ENCODE results near the gene MICALL1.
"Not testable (repeated sequence)": the region's sequence is repeated elsewhere in the genome, so short reads cannot be mapped to it uniquely, and the experiment has no call there.

MICALL1 gene

DNA sequence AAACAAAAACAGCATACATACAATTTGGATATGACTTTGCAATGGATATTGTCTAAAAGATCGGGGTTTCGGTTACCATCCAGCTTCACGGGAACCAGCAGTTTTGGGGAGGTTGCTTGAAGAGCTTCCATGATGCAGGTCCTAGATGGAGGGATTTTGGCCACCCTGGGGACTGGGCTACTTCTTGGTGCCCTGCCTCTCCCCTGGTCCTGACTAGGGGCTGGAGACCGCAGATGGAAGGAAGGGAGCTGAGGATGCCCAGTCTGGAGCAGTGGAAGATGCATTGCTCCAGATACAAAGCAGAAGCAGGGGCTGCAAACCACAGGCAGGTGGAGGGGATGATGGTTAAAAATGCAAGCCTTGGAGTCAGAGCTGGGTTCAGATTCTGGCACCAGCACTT lies 64.8 kb downstream of the MICALL1 start:
- Mint-ChIP-seq H3K4me3 (no peak overlapping the region), H3K4me1 (ENCODE audit: low read depth) (peaks cover 7% of the 10 kb centered on the region), H3K36me3 (ENCODE audit: low read depth) (peaks cover 64% of the 10 kb centered on the region), H3K27ac (no peak overlapping the region), H3K9me3 (no peaks in the 10 kb centered on the region), H3K27me3 (no peaks in the 10 kb centered on the region)
- intact Hi-C loops (cut with micrococcal nuclease): no loop called here

DNA sequence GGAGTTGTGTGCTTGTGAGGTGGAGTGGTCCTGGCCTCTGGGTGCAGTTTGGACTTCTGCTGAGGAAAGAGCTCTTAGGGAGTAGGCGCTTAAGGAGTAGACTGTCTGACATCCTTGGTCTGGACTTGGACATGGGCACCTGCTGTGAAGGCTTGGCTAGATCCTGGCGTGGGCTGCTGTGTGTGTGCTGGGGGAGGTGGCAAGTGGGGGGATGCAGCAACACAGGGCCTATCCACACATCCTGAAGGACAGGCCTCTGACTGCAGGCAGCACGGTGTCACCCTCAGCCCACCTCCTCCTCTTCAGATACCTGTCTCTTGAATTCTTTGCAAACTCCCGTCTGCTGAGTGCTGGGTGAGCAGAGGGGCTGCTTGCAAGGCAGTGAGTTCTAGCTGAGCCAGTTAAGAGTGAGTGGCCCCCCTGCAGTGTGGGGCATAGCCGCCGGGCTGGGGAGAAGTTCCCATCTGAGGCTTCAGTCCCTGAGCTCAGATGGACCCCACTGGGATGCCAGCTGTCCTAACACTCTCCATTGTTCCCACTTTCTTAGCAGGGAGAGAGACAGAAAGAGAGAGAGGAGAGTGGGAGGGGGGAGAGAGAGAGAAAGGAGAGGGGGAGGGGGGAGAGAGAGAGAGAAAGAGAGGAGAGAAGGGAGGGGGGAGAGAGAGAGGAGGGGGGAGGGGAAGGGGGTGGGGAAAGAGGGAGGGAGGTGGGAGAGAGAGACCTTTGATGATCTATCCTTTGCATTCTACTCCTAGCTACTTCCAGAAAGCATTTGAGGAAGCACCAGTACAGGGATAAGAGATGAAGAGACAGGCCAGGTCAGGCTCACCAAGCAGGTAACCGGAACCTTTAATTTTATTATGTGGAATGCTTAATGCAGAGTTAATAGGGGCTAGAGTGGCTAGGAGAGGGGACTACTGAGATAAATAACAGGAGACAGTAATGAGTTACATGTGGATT lies 65.7 kb downstream of the MICALL1 start:
- Mint-ChIP-seq H3K4me3 (no peak overlapping the region), H3K27me3 (no peaks in the 10 kb centered on the region), H3K9me3 (no peaks in the 10 kb centered on the region), H3K36me3 (ENCODE audit: low read depth) (peaks cover 55% of the 10 kb centered on the region), H3K4me1 (ENCODE audit: low read depth) (peaks cover 7% of the 10 kb centered on the region), H3K27ac (no peak overlapping the region)
- intact Hi-C loops (cut with micrococcal nuclease): no loop called here

DNA sequence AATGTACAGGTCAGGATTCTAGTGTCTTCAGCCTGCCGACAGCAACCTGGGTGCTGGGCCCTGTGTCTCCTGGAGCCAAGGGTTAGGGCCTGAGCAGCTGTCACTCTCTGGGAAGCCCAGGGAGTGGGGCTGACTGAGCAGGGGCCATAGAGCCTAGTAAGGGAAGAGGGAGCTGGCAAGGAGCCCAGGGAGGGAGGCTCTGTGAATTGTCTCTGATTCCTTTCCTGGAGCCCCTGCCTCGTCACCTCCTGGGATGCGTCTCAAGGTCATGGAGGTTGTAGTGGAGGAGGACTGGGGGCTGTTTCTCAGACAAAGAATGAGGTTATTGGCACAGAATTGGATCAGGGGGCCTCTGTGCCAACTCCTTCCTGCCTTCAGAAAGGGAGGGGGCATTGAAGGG lies 66.4 kb downstream of the MICALL1 start:
- Mint-ChIP-seq H3K9me3 (no peaks in the 10 kb centered on the region), H3K27me3 (no peaks in the 10 kb centered on the region), H3K36me3 (ENCODE audit: low read depth) (peaks cover 53% of the 10 kb centered on the region), H3K4me3 (no peak overlapping the region), H3K27ac (no peak overlapping the region), H3K4me1 (ENCODE audit: low read depth) (peaks cover 7% of the 10 kb centered on the region)
- intact Hi-C loops (cut with micrococcal nuclease): no loop called here

DNA sequence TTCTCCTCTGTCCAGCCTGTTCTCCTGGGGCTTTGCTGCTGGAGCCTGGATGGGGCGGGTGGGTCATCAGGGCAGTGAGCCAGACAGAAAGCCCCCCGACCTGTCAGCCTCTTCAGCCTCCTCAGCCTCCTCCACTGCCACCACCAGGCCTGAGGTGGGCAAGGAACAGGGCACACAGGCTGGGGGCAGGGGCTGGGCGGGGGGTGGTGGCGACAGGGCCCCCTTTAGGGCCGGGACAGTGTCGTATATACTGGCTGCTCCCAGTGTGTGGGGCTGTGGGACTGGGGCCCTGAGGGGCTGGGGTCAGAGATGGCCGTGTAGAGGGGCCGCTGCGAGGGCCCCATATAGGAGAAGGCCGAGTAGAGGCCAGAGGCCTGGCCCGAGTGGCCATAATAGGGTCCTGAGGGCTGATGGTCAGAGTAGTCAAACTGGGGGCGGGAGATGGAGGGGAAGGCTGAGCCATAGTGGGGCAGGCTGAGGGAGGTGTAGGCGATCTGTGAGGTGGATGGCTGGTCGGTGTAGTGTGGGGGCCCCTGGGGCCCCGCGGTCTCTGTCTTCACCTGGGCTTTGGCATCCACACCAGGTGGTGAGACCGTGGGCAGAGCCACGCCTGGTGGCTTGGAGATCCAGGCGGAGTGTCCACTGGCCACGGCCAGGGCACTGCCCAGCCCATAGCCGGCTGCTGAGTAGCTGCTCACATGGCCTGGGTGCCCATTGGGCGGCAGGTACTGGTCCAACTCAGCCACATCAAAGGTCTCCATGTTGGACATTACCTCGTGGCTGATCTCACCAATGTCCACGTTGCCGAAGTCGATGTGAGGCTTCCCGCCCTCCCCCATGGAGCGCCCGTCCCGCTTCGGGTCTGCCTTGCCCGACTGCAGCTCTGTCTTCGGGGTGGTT lies 67.4 kb downstream of the MICALL1 start:
- H3K27me3 Mint-ChIP-seq: no peaks in the 10 kb centered on the region
- no peaks in the 10 kb centered on the region for H3K4me1 Mint-ChIP-seq (ENCODE audit: low read depth)
- H3K9me3 Mint-ChIP-seq: no peaks in the 10 kb centered on the region
- no peak overlapping the region for H3K4me3 Mint-ChIP-seq
- H3K36me3 Mint-ChIP-seq (ENCODE audit: low read depth): peaks cover 48% of the 10 kb centered on the region
- no peak overlapping the region for H3K27ac Mint-ChIP-seq
- intact Hi-C loops (cut with micrococcal nuclease): no loop called here

DNA sequence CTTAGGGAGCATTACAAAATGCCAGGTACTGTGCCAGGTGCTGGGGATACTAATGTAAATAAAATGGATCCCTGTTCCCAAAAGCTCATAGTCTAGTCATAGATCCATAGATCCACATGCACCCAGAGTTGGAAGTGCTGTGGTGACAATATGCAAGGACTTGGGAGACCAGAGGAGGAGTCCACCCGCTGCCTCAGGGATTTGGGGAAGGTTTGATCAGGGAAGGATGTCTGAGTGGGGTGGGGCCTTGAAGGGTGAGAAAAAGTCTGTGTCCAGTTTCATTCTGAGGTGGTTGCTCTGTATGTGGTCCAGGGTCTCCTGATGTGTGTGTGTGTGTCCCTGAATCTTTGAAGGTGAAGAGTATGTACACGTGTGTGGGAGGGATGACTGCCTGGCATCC lies 69.1 kb downstream of the MICALL1 start:
- Mint-ChIP-seq H3K27ac (no peak overlapping the region), H3K36me3 (ENCODE audit: low read depth) (peaks cover 34% of the 10 kb centered on the region), H3K4me3 (no peak overlapping the region), H3K27me3 (no peaks in the 10 kb centered on the region), H3K4me1 (ENCODE audit: low read depth) (no peaks in the 10 kb centered on the region), H3K9me3 (no peaks in the 10 kb centered on the region)
- intact Hi-C loops (cut with micrococcal nuclease): no loop called here

DNA sequence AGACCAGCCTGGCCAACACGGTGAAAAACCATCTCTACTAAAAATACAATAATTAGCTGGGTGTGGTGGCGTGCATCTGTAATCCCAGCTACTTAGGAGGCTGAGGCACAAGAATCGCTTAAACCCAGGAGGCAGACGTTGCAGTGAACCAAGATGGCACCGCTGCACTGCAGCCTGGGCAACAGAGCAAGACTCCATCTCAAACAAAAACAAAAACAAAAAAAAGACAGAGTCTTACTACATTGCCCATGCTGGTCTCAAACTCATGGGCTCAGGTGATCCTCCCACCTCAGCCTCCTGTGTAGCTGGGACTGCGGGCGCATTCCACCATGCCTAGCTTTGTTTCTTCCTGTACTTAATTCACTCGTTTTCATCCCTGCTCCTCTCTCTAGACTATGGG lies 69.9 kb downstream of the MICALL1 start:
- H3K4me3 Mint-ChIP-seq; intact Hi-C loops (cut with micrococcal nuclease); H3K4me1 Mint-ChIP-seq (ENCODE audit: low read depth); H3K9me3 Mint-ChIP-seq; H3K27me3 Mint-ChIP-seq; H3K27ac Mint-ChIP-seq: not testable (repeated sequence)
- H3K36me3 Mint-ChIP-seq (ENCODE audit: low read depth): peaks cover 40% of the 10 kb centered on the region

DNA sequence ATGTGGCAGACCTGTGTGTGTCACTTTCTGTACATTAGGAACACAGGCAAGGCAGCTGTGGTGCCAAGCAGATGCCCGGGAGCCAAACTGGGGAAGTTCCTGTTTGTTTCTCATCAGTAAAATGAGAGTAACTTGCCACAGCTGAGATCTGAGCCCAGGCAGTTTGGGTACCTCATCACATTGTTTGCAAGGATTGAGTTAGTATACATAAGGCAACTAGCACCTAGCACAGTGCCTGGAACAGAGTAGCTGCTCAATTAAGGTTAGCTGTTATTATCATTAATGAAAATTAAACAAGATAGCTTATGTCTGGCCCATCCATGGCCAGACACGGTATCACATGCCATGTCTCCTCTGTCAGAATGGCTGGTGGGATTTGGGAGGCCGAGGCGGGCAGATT lies 70.5 kb downstream of the MICALL1 start:
- H3K36me3 Mint-ChIP-seq (ENCODE audit: low read depth): peaks cover 39% of the 10 kb centered on the region
- no peaks in the 10 kb centered on the region for H3K9me3 Mint-ChIP-seq
- no peak overlapping the region for H3K27ac Mint-ChIP-seq
- H3K4me1 Mint-ChIP-seq (ENCODE audit: low read depth): no peaks in the 10 kb centered on the region
- H3K27me3 Mint-ChIP-seq: no peaks in the 10 kb centered on the region
- no peak overlapping the region for H3K4me3 Mint-ChIP-seq
- intact Hi-C loops (cut with micrococcal nuclease): no loop called here

DNA sequence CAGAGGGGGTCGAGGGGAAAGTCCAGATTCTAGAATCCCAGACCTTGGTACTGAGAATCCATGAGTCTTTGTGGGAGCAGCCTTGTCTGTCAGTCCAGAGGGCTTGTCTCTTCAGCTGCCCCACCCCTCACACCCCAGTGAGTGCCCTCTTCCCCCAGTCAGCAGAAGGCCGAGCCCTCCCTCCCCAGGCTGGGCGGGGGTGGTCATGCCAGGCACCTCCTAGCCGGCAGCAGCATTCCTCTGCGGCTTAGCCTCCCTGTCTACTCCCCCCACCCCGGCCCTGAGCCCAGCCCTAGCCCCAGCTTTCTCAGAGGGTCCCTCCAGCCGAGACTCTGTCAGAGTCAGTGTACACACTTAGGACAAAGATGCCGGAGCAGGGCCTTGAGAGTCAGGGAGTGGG lies 73.7 kb downstream of the MICALL1 start:
- Mint-ChIP-seq H3K27ac (no peak overlapping the region), H3K27me3 (no peaks in the 10 kb centered on the region), H3K36me3 (ENCODE audit: low read depth) (peaks cover 17% of the 10 kb centered on the region), H3K4me3 (no peak overlapping the region), H3K4me1 (ENCODE audit: low read depth) (peaks cover 9% of the 10 kb centered on the region), H3K9me3 (no peaks in the 10 kb centered on the region)
- intact Hi-C loops (cut with micrococcal nuclease): no loop called here

DNA sequence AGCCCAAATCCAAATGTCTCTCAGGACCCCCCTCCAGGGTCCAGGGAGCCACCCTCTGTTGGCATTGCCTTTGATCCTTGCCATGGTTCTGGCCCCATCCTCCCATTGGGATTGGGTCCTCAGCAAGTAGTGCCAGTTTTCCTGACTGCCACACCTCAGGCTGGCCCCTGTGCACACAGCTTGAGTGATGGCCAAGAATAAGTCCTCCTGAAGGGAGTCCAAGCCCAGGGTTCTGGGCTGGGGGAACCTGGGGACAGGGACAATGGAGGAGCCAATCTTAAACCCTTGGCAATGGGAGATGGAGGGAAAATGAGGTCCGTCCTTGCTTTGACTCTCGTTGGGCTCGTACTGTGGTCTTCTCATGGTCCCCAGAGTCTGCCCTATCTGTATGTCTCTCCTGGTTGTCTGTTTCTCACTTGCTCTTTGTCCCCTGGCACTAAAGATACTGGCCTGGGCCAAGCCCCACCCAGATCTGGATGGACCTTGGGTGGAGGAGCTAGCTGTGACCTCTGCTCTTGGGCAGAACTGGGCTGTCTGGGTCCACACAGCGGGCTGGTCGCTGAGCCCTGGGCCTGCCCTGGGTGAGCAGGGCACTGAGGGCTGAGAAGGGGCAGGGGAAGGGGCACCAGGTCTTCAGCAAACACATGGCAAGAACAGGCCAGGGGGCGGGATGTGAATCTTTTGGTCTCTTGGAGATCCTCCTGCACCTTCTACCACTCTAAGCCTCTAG lies 75.3 kb downstream of the MICALL1 start:
- Mint-ChIP-seq H3K9me3 (no peaks in the 10 kb centered on the region), H3K27me3 (no peaks in the 10 kb centered on the region), H3K36me3 (ENCODE audit: low read depth) (peaks cover 17% of the 10 kb centered on the region), H3K27ac (no peak overlapping the region), H3K4me3 (no peak overlapping the region), H3K4me1 (ENCODE audit: low read depth) (peaks cover 9% of the 10 kb centered on the region)
- intact Hi-C loops (cut with micrococcal nuclease): no loop called here

DNA sequence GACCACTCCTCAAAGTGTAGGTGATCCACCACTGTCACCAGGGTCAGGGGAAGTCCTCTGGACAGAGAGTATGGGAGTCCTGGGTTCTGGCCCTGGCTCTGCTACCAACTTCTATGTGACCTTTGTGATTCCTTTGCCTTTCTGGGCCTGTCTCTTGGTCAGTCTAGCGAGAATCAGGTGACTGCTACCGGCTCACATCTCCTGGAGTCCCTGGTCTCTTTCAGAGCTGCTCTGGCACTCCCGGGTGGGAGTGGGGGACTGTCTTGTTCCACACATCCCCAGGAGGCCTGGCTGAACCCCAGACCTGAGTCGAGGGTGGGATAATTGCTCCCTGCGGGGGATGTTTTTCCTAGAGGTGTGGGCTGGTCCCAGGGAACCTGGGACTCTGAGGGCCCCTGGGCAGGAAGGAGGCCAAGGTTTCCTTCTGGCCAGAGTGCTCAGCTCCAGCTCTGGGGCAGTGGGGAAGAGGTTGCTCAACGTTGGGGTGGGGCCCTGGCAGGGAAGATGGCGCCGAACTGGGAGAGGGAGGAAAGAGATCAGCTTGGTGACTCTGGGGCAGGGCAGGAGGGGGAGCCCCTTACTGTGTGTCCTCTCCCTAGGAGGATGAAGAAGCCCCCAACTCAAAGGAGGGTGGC lies 76.2 kb downstream of the MICALL1 start:
- Mint-ChIP-seq H3K9me3 (no peaks in the 10 kb centered on the region), H3K27me3 (no peaks in the 10 kb centered on the region), H3K27ac (no peak overlapping the region), H3K4me3 (no peak overlapping the region), H3K4me1 (ENCODE audit: low read depth) (peaks cover 9% of the 10 kb centered on the region), H3K36me3 (ENCODE audit: low read depth) (peaks cover 14% of the 10 kb centered on the region)
- intact Hi-C loops (cut with micrococcal nuclease): no loop called here

DNA sequence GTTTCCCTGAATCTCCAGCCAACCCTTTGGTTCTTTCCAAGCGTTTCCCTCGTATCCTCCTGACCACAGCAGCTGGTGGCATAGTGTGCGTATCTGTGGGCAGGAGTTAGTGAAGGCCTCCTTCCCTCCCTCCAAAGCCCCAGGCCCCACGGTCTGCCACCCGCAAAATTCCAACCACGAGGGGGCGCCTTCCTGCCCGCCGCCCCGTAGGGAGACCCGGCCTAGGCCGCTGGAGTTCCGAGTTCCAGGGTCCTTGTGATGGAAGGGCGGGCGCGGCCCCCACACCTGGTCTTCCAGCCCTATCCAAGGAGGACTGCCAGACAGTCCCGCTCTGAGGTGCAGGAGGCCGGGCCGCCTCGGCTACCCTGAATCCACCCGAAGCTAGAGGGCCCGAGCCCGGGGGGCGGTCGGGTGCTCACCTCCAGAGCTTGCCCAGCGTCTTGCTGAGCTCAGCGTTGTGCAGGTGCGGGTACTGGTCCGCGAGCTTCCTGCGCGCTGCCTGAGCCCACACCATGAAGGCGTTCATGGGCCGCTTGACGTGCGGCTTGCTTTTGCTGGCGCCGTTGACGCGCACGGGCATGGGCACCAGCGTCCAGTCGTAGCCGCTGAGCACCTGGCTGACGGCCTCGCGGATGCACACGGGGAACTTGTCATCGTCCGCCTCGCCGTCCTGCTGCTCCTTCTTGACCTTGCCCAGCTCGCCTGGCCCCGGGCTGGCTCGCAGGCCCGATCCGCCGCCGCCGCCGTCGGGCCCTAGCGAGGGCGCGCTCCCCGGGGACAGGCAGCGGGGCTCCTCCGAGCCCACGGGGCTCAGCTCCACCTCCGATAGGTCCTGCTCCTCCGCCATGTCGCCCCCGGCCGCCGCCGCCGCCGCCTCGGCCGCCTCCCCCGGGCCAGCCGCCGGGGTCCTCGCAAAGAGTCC lies 77.1 kb downstream of the MICALL1 start:
- Mint-ChIP-seq H3K4me1 (ENCODE audit: low read depth) (peaks cover 9% of the 10 kb centered on the region), H3K27ac (no peak overlapping the region), H3K36me3 (ENCODE audit: low read depth) (peaks cover 7% of the 10 kb centered on the region), H3K9me3 (no peaks in the 10 kb centered on the region), H3K27me3 (no peaks in the 10 kb centered on the region), H3K4me3 (no peak overlapping the region)
- intact Hi-C loops (cut with micrococcal nuclease): no loop called here

DNA sequence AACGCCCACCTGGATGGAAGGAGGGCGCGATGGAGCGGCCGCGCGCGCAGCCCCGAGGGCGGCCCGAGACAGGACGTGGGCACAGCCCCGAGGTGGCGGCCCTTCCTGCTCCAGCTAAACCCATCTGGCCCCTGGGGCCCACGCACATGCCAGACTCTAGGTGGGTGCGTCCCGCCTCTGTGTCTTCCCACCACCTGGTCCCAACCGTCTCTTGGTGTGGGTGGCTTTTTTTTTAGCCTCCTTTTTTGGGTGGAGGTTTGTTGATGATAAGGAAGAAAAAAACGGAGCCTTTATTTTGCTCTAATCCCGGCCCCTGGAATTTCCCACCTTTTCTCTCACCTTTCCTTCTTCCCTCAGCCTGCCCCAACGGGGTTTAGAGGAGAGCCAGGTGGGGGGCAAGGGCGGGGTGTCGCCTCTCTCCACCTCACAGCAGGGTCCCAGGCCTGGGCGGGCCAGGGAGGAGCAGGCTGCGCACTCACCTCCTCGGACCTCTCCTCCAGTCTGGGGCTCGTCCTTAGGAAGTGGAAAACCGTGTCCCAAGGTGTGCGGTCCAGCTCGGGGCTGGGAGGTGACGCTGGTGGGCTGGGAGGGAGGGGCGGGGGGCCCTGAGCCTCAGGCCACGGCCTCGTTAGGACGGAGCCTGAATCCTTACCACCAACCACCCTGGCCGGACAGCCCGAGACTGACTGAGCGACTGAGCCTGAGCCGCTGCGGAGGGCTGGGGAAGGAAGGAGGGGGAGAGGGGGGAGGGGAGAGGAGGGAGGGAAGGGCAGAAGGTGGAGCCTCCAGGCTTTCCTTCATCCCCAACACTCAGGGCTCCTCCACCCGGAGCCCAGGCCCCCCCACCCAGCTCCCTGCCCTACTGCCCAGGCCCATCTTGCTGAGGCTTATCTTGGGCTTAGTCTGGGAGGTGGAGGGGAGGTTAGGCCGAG lies 78.0 kb downstream of the MICALL1 start, which contains the start of gene SOX10:
Gene SOX10, minus strand, starts transcription at position 696 of the 932 bp plus-strand sequence. CDS start 771 bp downstream, outside the sequence.
- no peaks in the 10 kb centered on the region for H3K9me3 Mint-ChIP-seq
- no peaks in the 10 kb centered on the region for H3K27me3 Mint-ChIP-seq
- intact Hi-C loops (cut with micrococcal nuclease): no loop called here
- peaks cover 7% of the 10 kb centered on the region for H3K36me3 Mint-ChIP-seq (ENCODE audit: low read depth)
- H3K27ac Mint-ChIP-seq: no peak within 1 kb of the TSS
- peaks cover 9% of the 10 kb centered on the region for H3K4me1 Mint-ChIP-seq (ENCODE audit: low read depth)
- H3K4me3 Mint-ChIP-seq: no peak within 1 kb of the TSS

Data from dendritic cell treated with granulocyte-macrophage colony-stimulating factor and Interleukin-4, amounts not matched to agents 40 ng/mL and 50 ng/mL, for 4 days (primary cell).